ENCODE results near the gene LAMC3.
A peak's percentile ranks its signal among the peaks of the same experiment; 100 is the strongest.

LAMC3 gene

DNA sequence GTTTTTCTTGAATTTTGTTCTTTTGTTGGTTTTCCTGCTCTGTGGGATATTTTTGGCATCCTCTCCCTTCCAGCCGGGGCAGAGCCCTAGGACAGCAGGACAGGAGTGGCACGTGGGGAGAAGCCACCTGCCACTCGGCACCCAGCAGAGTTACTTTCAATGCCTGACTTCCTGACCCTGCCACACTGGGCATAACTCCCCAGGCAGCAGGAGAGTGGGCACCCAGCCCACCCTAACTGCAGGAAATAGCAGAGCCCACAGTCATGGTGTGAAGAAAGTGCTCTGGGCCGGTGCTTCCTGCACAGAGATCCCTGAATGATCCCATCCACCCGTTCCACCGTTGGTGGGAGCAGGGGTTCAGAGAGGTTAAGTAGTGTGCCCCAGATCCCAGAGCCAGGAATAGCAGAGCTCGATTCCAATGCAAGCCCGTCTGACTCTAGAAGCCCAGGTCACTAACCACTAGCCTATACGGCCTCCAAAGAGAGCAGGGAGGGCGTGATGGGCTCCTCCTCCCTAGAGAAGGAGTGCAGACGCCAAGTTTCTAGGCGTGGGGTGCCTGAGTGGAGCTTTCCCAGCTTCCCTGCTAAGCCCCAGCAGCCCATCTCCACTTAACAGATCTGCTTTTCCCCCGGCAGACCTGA is 108.3 kb downstream of the LAMC3 start:
- no peak for DNase-seq (ENCODE audit: low spot score)

DNA sequence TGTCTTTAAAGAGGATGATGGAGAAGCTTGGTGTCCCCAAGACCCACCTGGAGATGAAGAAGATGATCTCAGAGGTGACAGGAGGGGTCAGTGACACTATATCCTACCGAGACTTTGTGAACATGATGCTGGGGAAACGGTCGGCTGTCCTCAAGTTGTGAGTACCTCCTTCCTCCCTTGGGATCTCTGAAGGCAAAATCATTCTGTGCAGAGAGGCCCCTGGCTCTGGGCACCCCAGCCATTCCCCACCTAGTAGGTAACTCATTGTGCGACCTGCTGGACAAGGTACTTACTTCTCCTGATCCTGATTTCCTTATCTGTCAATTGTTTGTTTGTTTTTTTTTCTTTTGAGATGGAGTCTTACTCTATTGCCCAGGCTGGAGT is 108.8 kb downstream of the LAMC3 start:
- no peak for DNase-seq (ENCODE audit: low spot score)

DNA sequence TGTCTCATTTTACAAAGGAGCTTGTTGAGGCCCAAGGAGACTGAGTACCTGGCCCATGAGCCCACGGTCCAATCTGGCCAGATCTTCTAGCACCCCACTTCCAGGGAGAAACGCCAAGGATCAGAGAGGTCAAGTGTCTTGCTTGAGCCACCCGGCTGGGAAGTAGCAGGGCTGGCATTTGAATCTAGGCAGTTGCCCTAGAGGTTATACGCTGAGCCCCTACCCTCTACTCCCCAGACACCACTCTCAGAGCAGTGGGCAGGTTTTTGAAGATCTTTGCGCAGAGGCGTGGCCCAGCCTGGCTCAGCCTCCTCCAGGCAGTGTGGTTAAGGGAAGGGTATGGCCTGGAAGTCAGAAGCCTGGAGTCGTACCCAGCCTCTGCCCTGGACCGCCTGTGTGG is 110.6 kb downstream of the LAMC3 start:
- no peak for DNase-seq (ENCODE audit: low spot score)

DNA sequence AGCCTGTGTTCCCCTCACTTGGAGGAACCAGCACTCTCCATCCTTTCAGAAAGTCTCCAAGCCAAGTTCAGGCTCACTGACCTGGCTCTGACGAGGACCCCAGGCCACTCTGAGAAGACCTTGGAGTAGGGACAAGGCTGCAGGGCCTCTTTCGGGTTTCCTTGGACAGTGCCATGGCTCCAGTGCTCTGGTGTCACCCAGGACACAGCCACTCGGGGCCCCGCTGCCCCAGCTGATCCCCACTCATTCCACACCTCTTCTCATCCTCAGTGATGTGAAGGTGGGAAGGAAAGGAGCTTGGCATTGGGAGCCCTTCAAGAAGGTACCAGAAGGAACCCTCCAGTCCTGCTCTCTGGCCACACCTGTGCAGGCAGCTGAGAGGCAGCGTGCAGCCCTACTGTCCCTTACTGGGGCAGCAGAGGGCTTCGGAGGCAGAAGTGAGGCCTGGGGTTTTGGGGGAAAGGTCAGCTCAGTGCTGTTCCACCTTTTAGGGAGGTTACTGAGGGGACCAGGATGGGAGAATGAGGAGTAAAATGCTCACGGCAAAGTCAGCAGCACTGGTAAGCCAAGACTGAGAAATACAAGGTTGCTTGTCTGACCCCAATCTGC is 111.8 kb downstream of the LAMC3 start:
- no peak for DNase-seq (ENCODE audit: low spot score)

DNA sequence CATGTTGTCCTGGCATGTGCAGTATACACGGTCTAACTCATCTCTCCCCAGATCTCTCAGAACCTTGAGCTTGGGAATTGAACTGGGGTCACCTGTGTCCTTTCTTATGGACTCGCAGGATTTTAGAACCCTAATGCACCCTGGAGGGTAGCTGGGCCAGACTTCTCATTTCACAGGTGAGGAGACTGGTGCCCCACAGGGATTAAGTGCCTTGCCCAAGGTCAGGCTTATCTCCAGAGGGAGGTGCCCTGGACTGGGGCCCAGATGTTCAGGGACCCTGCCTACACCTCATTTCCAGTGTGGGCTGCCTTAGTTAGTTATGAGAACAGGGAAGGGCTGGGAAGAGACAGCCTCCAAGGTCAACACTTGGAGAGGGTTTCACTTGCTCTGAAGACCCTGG is 112.4 kb downstream of the LAMC3 start:
- no peak for DNase-seq (ENCODE audit: low spot score)

DNA sequence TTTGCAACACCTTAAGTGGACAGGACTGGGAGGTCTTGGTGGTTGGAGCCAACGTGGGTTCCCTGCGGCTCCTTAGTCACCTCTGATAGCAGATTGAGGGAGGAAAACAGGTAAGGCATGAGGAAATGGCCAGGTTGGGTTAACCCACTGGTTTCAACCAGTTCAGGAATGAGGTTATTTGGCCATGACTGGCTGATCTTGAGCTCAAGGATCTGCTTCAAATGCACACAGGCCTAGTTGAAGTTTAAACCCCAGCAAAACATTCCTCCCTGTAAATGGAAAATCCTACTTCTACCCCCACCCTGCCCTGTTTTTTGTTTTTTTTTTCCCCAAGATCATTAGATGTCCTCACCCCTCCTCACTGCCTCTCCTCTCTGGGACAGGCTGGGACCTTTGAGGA is 113.2 kb downstream of the LAMC3 start:
- DNase-seq (ENCODE audit: low spot score): no peak

DNA sequence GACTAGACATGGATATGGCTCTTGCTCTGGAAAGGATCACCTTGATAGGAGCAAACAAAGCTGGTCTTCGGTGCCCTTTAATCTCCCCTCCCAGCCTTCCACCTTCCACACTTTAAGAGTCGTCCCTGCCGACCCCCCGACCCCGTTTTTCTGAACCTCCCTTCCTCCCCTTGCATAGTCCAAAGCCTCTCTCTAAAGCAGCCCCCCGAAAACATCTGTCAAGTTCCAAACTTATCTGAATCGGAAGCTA is 116.0 kb downstream of the LAMC3 start:
- no peak for DNase-seq (ENCODE audit: low spot score)

DNA sequence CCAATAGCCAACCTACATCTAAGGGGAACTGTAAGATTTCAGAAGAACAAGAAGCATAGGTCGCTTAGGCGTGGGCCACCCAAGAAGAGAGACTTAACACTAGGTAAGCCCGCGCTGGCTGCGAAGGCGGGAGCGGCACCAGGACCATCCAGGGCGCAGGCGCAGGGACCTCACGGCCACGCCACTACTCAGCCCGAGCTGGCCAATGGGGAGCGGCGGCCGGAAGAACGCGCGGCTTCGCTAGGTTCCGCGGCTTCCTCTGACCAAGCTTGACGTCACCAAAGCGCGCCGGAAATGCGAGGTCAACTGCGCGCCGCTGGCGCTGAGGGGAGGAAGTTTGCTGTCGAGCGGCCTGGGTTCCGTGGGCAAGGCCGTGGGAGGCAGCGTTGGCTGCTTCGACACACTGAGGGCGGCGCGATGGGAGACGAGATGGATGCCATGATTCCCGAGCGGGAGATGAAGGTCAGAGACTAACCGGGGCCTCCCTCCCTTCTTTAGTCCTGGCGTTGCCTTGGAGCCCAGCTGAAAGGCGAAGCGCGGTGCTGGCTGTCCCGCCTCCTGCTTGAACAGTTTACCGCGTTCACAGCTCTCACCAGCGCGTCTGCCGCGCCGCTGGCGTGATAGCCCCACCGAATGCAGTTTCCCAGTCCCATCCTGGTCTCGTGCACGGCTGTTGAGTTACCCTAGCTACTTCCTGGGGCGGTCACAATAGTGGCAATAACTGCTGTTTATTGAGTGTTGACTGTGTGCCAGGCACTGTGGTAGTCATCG is 116.5 kb downstream of the LAMC3 start, which contains the start of gene NUP214:
NUP214 (plus strand) TSS at position 299 of the 771 bp plus-strand sequence; CDS start at position 418, 119 bp downstream.
- DNase-seq (ENCODE audit: low spot score): peak; percentile 98

DNA sequence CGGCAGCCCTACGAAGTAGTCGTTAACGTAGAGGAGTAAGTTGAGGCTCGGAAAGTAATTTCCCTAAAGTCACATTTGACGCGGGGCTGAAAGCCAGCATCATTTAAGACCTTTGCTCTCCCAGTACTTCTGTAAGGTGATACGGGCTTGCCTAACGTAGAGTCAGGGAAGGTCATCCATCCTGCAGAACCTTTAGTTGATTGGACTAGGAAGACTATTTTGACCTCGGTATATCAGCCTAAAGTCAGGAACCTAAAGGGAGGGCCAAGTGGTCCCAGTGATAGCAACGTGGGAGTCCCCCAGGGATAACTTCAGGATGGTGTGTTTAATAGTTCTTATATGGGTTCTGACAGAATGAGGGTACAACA is 117.1 kb downstream of the LAMC3 start:
- DNase-seq (ENCODE audit: low spot score): no peak

DNA sequence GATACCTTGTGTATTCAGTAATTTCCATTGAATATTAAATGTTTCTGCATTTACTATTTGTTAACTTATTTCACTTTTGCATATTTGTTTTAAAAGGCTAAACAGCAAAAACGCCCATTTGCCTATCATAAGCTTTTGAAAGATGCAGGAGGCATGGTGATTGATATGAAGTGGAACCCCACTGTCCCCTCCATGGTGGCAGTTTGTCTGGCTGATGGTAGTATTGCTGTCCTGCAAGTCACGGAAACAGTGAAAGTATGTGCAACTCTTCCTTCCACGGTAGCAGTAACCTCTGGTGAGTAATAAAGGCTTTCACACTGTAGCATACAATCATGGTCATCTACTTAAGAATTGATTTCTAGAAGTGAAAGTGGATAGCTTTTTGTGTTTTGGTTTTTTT is 120.2 kb downstream of the LAMC3 start:
- DNase-seq (ENCODE audit: low spot score): no peak

DNA sequence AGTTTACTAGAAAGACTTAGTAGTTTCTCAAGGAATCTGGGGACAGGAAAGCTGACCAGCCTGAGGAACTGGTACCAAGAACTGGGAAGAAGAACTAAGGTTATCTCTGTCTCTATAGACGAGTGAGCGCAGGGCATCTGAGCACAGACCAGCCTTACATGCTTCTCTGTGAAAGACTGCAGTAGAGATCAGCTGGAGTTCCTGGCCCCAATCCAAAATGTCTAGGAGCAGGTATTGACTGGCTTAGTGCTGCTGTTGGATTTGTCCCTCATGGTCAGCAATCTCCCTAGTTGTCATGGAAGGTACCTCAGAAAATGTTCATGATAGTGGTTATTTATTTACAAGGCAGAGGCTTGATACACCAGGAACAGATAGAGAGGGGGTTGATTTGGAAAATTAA is 129.7 kb downstream of the LAMC3 start:
- no peak for DNase-seq (ENCODE audit: low spot score)

DNA sequence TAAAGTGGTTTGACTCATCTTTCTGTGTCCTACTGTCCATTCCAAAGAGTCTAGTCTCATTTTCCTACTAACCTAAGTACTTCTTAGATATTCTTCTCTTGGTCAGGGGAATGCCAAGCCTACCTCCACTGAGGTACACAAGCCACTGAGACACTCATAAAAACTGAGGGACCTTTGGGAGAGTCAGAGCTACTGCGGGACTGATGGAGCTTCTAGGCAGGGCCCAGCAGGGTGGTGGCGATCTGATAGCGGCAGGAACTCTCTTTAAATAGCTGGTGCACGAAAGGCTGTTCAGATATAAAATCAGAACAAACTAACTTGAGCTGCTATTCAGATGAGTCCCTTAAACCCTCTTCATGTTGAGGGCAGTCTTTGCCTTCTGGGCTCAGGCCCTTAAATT is 131.1 kb downstream of the LAMC3 start:
- no peak for DNase-seq (ENCODE audit: low spot score)

DNA sequence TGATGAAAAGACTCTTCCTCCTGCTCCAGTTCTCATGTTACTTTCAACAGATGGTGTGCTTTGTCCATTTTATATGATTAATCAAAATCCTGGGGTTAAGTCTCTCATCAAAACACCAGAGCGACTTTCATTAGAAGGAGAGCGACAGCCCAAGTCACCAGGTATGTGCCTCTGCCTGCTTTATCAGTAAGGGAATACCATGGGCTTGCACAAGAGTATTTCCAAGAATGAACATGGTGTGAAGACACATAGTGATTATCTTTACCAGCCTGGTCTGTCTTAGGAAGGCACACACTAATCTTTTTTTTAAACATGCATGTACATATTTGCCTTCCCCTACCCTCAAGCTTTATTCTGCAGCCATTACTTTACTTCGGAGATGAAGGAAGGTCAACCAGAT is 131.6 kb downstream of the LAMC3 start:
- no peak for DNase-seq (ENCODE audit: low spot score)

DNA sequence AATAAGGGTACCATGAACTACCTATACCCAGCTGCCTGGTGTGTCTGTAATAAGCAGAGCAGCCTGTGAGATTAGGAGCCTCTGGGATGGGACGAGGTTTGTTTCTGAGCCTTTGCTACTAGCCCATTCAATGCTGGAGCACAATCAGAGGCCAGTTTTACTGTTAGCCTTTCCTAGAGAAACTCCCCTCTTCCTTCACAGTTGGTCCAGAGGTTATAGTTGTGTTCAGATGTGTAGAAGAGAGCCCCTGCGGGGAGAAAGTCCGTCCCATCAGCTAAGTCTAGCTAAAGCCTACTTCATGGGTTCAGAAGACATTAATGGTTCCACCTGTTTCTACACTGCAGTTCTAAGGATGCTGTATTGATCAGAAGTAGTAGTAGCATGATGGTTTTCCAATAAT is 133.2 kb downstream of the LAMC3 start:
- no peak for DNase-seq (ENCODE audit: low spot score)
